ENCODE results near the gene ELK1.
"Not testable (repeated sequence)": the region's sequence is repeated elsewhere in the genome, so short reads cannot be mapped to it uniquely, and the experiment has no call there.

The ELK1 gene

GRCh38 chrX:47650164-47651042 lies at the start of gene ELK1:
Gene ELK1, minus strand, starts transcription at chrX:47650563. Its CDS starts 9,122 bp downstream, at chrX:47641441.
- peak; percentile 98 for DNase-seq

GRCh38 chrX:47697181-47697580 lies 46.8 kb upstream of the ELK1 start:
- DNase-seq, result no peak

GRCh38 chrX:47690175-47690574 lies 39.8 kb upstream of the ELK1 start:
- DNase-seq, result no peak

GRCh38 chrX:47687263-47687662 lies 36.9 kb upstream of the ELK1 start:
- DNase-seq, result no peak

- DNase-seq, result no peak
These were observed 33.5 kb upstream of the ELK1 start for GRCh38 chrX:47683829-47684205.

GRCh38 chrX:47683184-47683828 lies 32.9 kb upstream of the ELK1 start:
- peak; percentile 60 for DNase-seq

- DNase-seq, result peak; percentile 66
These were observed 25.8 kb upstream of the ELK1 start for GRCh38 chrX:47675959-47676859.

GRCh38 chrX:47674776-47675175 lies 24.4 kb upstream of the ELK1 start:
- no peak for DNase-seq

- DNase-seq, result not testable (repeated sequence)
These were observed 15.4 kb upstream of the ELK1 start for GRCh38 chrX:47665797-47666196.

GRCh38 chrX:47664737-47665136 lies 14.4 kb upstream of the ELK1 start:
- DNase-seq, result no peak

- peak; percentile 53 for DNase-seq
These were observed 11.8 kb upstream of the ELK1 start for GRCh38 chrX:47662144-47662657.

GRCh38 chrX:47661539-47661938 lies 11.2 kb upstream of the ELK1 start:
- no peak for DNase-seq

- DNase-seq, result no peak
These were observed 9.0 kb upstream of the ELK1 start for GRCh38 chrX:47659421-47659726.

GRCh38 chrX:47658684-47659420 lies 8.5 kb upstream of the ELK1 start, which contains the start of gene UXT:
Gene UXT, minus strand, starts transcription at chrX:47659180. Its CDS starts 253 bp downstream, at chrX:47658927.
- peak; percentile 97 for DNase-seq

- no peak for DNase-seq
These were observed 7.9 kb upstream of the ELK1 start for GRCh38 chrX:47658301-47658683.

GRCh38 chrX:47651043-47651905 lies 911 bp upstream of the ELK1 start:
- DNase-seq, result no peak

GRCh38 chrX:47649781-47650163 lies 591 bp downstream of the ELK1 start:
- no peak for DNase-seq

GRCh38 chrX:47649271-47649670 lies 1.1 kb downstream of the ELK1 start:
- no peak for DNase-seq

- no peak for DNase-seq
These were observed 2.0 kb downstream of the ELK1 start for GRCh38 chrX:47648376-47648775.

- DNase-seq, result no peak
These were observed 3.7 kb downstream of the ELK1 start for GRCh38 chrX:47646636-47647035.

- no peak for DNase-seq
These were observed 4.8 kb downstream of the ELK1 start for GRCh38 chrX:47645530-47645929.

Data from hematopoietic multipotent progenitor cell treated with erythropoietin and hydrocortisone succinate and interleukin-3 and kit ligand, for 4 days (in vitro differentiated cells).